Psoas muscle (tissue), 8 donors: ENCODE data around the gene NAPA. TPM values are rescaled to one million over a fixed set of nuclear protein-coding genes. Genes with fewer than 3 reads are reported as not detected.
A peak's percentile ranks its signal among the peaks of the same experiment; 100 is the strongest.

ENCODE experiments used
- ATAC-seq, 4 donors: fragments of 200-7000 bp; cut with Tn5 transposase; one replicate each; pipeline ENCODE4 v1.9.1; 2020; ENCODE audit warnings: moderate library complexity in 3 of 4, mild to moderate bottlenecking in 2 of 4
- DNase-seq, 2 donors: peaks; one replicate each; pipeline ENCODE4 v3.0.0-alpha.2; 2020
- H3K27ac ChIP-seq: fragments of 200-600 bp; one replicate; pipeline ENCODE4 v1.8.0; 2022
- H3K27me3 ChIP-seq, 3 donors: fragments of 200-600 bp in 1 of 3; one replicate each; pipeline versions ENCODE4 v1.6.1 to v1.8.0; 2013 to 2022; ENCODE audit warnings: low read length in 2 of 3, mild to moderate bottlenecking in 2 of 3, moderate library complexity in 1 of 3; ENCODE audit not compliant: insufficient read depth in 3 of 3
- H3K36me3 ChIP-seq, 2 donors: fragments of 200-600 bp in 1 of 2; one replicate each; pipeline versions ENCODE4 v1.6.1 to v1.8.0; 2013 to 2022; ENCODE audit warnings: low read depth in 1 of 2, mild to moderate bottlenecking in 1 of 2, moderate library complexity in 1 of 2; ENCODE audit not compliant: insufficient read depth in 1 of 2
- H3K4me1 ChIP-seq: fragments of 200-600 bp; one replicate; pipeline ENCODE4 v1.8.0; 2022
- H3K4me3 ChIP-seq: fragments of 200-600 bp; one replicate; pipeline ENCODE4 v1.8.0; 2022; ENCODE audit warnings: mild to moderate bottlenecking
- H3K9me3 ChIP-seq: fragments of 200-600 bp; one replicate; pipeline ENCODE4 v1.8.0; 2022
- WGBS, 3 donors: extraction: QIAGEN DNeasy Blood & Tissue Kit; methylation state at CpG; one replicate each; pipeline versions ENCODE4 v1.1.6 to v1.1.7; 2013; 5-methylcytosine and 5-hydroxymethylcytosine counted together
- intact Hi-C, 2 donors: fragments of 100-400 bp; cut with DNase I; formaldehyde crosslinking; loops; one replicate each; pipeline versions ENCODE4 v1.11.0 to v1.14.2; 2022
- polyA plus RNA-seq, 3 donors: library from polyadenylated mRNA; stranded (reverse); fragments of 200-250 nt; gene quantifications; one replicate each; pipeline ENCODE4 v1.2.3, GENCODE V29; 2013
- total RNA-seq, 4 donors: library from RNA; stranded (reverse); fragmentation: NEBNext Ultra II Directional in 2 of 4; extraction: Animal tissue kit (Norgen Biotek cat#: 25700) in 2 of 4; gene quantifications; one replicate each; pipeline versions ENCODE4 v1.2.1 to v1.2.4, GENCODE V29; 2021 to 2023
- TF ChIP-seq, protein P1 (sequence below): fragments of 200-600 bp; IDR thresholded peaks from one replicate; pipeline ENCODE4 v1.8.0; 2022; ENCODE audit warnings: antibody characterized with exemption
- donor health status: healthy with polysubstance abuse.
- donor health status: DM: no; HTN: no; CAD: no; lungs with moderate emphysema.
- donor health status: Bipolar disorder and iron deficiency.
- donor health status: healthy.
- donor health status: DM: yes; HTN: yes; CAD: no.
- donor health status: DM: no; HTN: no; CAD: no.
- donor health status: DM: no; HTN: no; CAD: no.
- donor health status: DM: yes; HTN: yes; CAD: no.

The NAPA gene
- total and polyA plus RNA-seq, 7 donors: 103 to 182 (median 124) TPM

DNA sequence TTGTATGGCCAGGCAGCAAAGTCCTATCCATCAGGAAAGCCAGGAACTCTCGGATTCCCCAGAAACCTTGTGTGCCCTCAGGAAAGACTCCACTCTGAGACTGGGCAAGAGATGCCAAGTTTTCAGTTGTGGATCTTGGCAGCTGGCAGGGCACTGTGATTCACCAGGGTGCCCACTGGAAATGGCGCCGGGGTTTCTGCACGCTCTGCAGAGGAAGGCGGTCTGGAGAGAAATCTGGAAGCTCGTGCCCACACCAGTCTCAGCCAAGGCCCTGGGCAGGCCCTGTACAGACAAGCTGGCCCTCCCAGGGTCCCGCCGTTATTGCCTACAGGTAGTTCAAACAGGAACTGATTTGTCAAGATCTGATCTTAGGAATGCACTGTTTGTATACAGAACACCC is 4.9 kb downstream of the NAPA start:
- no peaks in the 10 kb centered on the region for H3K36me3 ChIP-seq
- peak; percentile 23 to 59 (median 46) for ATAC-seq
- intact Hi-C loops: loop anchor here (5.0 to 10.0 kb wide), 3 partner anchors 92 to 195 kb away; no protein-coding TSS in a partner anchor
- peak; percentile 55 to 79 for DNase-seq
- WGBS, 3 donors: 20 to 27% (median 24%) methylated on average over 8 of the region's 8 CpGs
- H3K27me3 ChIP-seq: no peaks in the 10 kb centered on the region
- no peaks in the 10 kb centered on the region for H3K9me3 ChIP-seq
- H3K27ac ChIP-seq: peak overlapping the region; percentile 99
- peaks cover 85% of the 10 kb centered on the region for H3K4me1 ChIP-seq
- H3K4me3 ChIP-seq: peak overlapping the region; percentile 95
- TF ChIP-seq, protein P1, sequence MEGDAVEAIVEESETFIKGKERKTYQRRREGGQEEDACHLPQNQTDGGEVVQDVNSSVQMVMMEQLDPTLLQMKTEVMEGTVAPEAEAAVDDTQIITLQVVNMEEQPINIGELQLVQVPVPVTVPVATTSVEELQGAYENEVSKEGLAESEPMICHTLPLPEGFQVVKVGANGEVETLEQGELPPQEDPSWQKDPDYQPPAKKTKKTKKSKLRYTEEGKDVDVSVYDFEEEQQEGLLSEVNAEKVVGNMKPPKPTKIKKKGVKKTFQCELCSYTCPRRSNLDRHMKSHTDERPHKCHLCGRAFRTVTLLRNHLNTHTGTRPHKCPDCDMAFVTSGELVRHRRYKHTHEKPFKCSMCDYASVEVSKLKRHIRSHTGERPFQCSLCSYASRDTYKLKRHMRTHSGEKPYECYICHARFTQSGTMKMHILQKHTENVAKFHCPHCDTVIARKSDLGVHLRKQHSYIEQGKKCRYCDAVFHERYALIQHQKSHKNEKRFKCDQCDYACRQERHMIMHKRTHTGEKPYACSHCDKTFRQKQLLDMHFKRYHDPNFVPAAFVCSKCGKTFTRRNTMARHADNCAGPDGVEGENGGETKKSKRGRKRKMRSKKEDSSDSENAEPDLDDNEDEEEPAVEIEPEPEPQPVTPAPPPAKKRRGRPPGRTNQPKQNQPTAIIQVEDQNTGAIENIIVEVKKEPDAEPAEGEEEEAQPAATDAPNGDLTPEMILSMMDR: no peak

- 42 to 53% (median 43%) methylated on average over 20 of the region's 20 CpGs for WGBS, 3 donors
- TF ChIP-seq, protein P1: no peak
- Histone ChIP-seq H3K36me3 (peaks cover 0 to under 1% of the 10 kb centered on the region in 2 donors), H3K27me3 (no peaks in the 10 kb centered on the region), H3K9me3 (no peaks in the 10 kb centered on the region), H3K4me1 (peaks cover 85% of the 10 kb centered on the region), H3K27ac (peak overlapping the region; percentile 99), H3K4me3 (peak overlapping the region; percentile 95)
- ATAC-seq (peak in 3 of 4 donors; percentile 6 to 30 (median 18)), DNase-seq (no peak)
- intact Hi-C loops: no loop called here
Observed at GRCh38 chr19:47509170-47509847, 5.6 kb downstream of the NAPA start.

DNA sequence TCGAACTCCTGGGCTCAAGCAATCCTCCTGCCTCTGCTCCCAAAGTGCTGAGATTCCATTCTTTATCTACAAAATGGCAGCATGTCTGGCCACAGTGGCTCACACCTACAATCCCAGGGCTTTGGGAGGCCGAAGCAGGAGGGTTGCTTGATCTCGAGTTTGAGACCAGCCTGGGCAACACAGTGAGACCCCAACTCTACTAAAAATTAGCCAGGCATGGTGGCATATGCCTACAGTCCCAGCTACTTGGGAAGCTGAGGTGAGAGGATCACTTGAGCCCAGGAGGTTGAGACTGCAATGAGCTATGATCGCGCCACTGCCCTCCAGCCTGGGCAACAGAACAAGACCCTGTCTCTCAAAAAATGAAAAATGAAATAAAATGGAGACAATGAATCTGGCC is 6.1 kb downstream of the NAPA start:
- TF ChIP-seq, protein P1: no peak
- Histone ChIP-seq H3K9me3 (no peaks in the 10 kb centered on the region), H3K36me3 (peaks cover 0 to 6% of the 10 kb centered on the region in 2 donors), H3K4me3 (no peak overlapping the region), H3K27ac (peak overlapping the region; percentile 99), H3K4me1 (peaks cover 85% of the 10 kb centered on the region), H3K27me3 (no peaks in the 10 kb centered on the region)
- intact Hi-C loops: no loop called here
- 93 to 100% (median 95%) methylated on average over 5 of the region's 5 CpGs for WGBS, 3 donors
- ATAC-seq (no peak), DNase-seq (no peak)

GRCh38 chr19:47507924-47508553 is 6.8 kb downstream of the NAPA start:
- no peaks in the 10 kb centered on the region for H3K27me3 ChIP-seq
- no peaks in the 10 kb centered on the region for H3K9me3 ChIP-seq
- ATAC-seq: no peak
- peak overlapping the region; percentile 30 for H3K4me3 ChIP-seq
- 63 to 71% (median 63%) methylated on average over 11 of the region's 11 CpGs for WGBS, 3 donors
- peaks cover 0 to 13% of the 10 kb centered on the region in 2 donors for H3K36me3 ChIP-seq
- intact Hi-C loops: no loop called here
- no peak for DNase-seq
- H3K27ac ChIP-seq: peak overlapping the region; percentile 99
- TF ChIP-seq, protein P1: no peak
- H3K4me1 ChIP-seq: peaks cover 79% of the 10 kb centered on the region
